ENCODE measurements around the gene CHST7. TPM values are rescaled to one million over a fixed set of nuclear protein-coding genes. Genes with fewer than 3 reads are reported as not detected.

CHST7 gene
- total and polyA plus RNA-seq, 2 of the 13 experiments (the other 11 are each of a cell fraction or from before 2014, with no cell fraction given) = 2.4 to 5.2 TPM

GRCh38 chrX:46626566-46626965 is 53.0 kb downstream of the CHST7 start:
- in situ Hi-C loops (cut with HindIII; ENCODE audit: extremely low pct_ligation_motif_present, low pct_unique_long_range_greater_than_20kb) = no loop called here
- ATAC-seq = no peak

More at GRCh38 chrX:46626566-46626965, 53.0 kb downstream of the CHST7 start:
- TF ChIP-seq U2AF1 (optimal IDR thresholded peaks at IDR 0.05; ENCODE audit: low read depth, low read length) (no peak), ZNF18 (CRISPR knock-in tag; IDR thresholded peaks at IDR 0.05; ENCODE audit: insufficient replicate concordance) (no peak), ZNF564 (CRISPR knock-in tag; IDR thresholded peaks at IDR 0.05) (no peak), E2F5 (CRISPR knock-in tag; conservative IDR thresholded peaks at IDR 0.05) (no peak), NCOR1 (IDR thresholded peaks at IDR 0.05; ENCODE audit: borderline replicate concordance, low read length) (no peak), ZNF790 (CRISPR knock-in tag; IDR thresholded peaks at IDR 0.05; ENCODE audit: borderline replicate concordance) (no peak), PTBP1 (IDR thresholded peaks at IDR 0.05; ENCODE audit: low read depth, low read length, poor library complexity, severe bottlenecking) (no peak), MXD1 (CRISPR knock-in tag; IDR thresholded peaks at IDR 0.05) (no peak), ZNF615 (CRISPR knock-in tag; IDR thresholded peaks at IDR 0.05; ENCODE audit: borderline replicate concordance) (no peak), ZSCAN9 (CRISPR knock-in tag; IDR thresholded peaks at IDR 0.05; ENCODE audit: borderline replicate concordance) (no peak), ZNF576 (CRISPR knock-in tag; IDR thresholded peaks at IDR 0.05) (no peak)
- Histone ChIP-seq H4K20me1 (ENCODE audit: insufficient read depth, low read length) (no peaks in the 10 kb centered on the region), H3K4me1 (ENCODE audit: insufficient read depth, low read length) (peaks cover 12% of the 10 kb centered on the region), H3K27ac (ENCODE audit: extremely low read length, insufficient read depth, low read length) (no peak overlapping the region), H3K79me2 (ENCODE audit: insufficient read depth, low read length) (no peaks in the 10 kb centered on the region), H3K4me2 (ENCODE audit: low read depth, low read length) (no peak overlapping the region), H3K27me3 (ENCODE audit: control insufficient read depth in 1 of 2, insufficient read depth in 2 of 2, low read length in 2 of 2) (no peaks in the 10 kb centered on the region), H2AFZ (ENCODE audit: low read length) (no peak overlapping the region), H3K9ac (ENCODE audit: insufficient read depth, low read depth, low read length) (no peak overlapping the region), H3K9me3 (ENCODE audit: low read length) (no peaks in the 10 kb centered on the region), H3K4me3 (replicated peaks in 1 of 3; ENCODE audit: insufficient read depth in 1 of 3, low read depth in 2 of 3, low read length in 3 of 3) (no peak overlapping the region), H3K36me3 (replicated peaks in 1 of 2; ENCODE audit: control insufficient read depth in 1 of 2, insufficient read depth in 2 of 2, low read length in 2 of 2) (no peaks in the 10 kb centered on the region)
- no TSS peak for BruUV-seq (replicated peaks)
- FAIRE-seq (no peak), DNase-seq (ENCODE audit: low spot score) (no peak)
- intact Hi-C loops (cut with micrococcal nuclease; ENCODE audit: unreplicated experiment) = no loop called here
- CTCF ChIA-PET (ENCODE audit: low intra/inter-chr PET ratio, low total read pairs) = no interaction called here
- 100% methylated on average over 2 of the region's 7 CpGs for WGBS (ENCODE audit: low lambda C conversion rate)
- POLR2A ChIA-PET = no interaction called here

Data from HepG2 (cell line).